Right cardiac atrium (tissue), 5 donors: Measurements from ENCODE around the gene SDK2. TPM values are rescaled to one million over a fixed set of nuclear protein-coding genes. Genes with fewer than 3 reads are reported as not detected.

Experiments
- ATAC-seq, 2 donors: fragments of 200-7000 bp; cut with Tn5 transposase; one replicate each; pipeline versions ENCODE4 v1.8.0 to v1.9.1; 2020; ENCODE audit warnings: moderate library complexity in 2 of 2, mild to moderate bottlenecking in 1 of 2
- DNase-seq, 3 donors: peaks; one replicate each; pipeline ENCODE4 v3.0.0-alpha.2; 2020
- H3K27ac ChIP-seq: one replicate; pipeline ENCODE4 v1.5.1; 2013; ENCODE audit warnings: mild to moderate bottlenecking, low read length, control low read depth, moderate library complexity
- H3K27me3 ChIP-seq: one replicate; pipeline ENCODE4 v1.6.1; 2013; ENCODE audit not compliant: control insufficient read depth, insufficient read depth
- H3K4me1 ChIP-seq: one replicate; pipeline ENCODE4 v1.6.1; 2013; ENCODE audit warnings: low read length; ENCODE audit not compliant: control insufficient read depth, insufficient read depth
- H3K4me3 ChIP-seq: one replicate; pipeline ENCODE4 v1.5.1; 2013; ENCODE audit warnings: low read length, control low read depth
- H3K9me3 ChIP-seq: one replicate; pipeline ENCODE4 v1.6.1; 2013; ENCODE audit warnings: low read length; ENCODE audit not compliant: control insufficient read depth
- WGBS: extraction: QIAGEN DNeasy Blood & Tissue Kit; methylation state at CpG from one replicate; pipeline ENCODE4 v1.1.7; 2013; 5-methylcytosine and 5-hydroxymethylcytosine counted together
- intact Hi-C, 4 donors: fragments of 100-400 bp; cut with DNase I; formaldehyde crosslinking; loops; one replicate each; pipeline versions ENCODE4 v1.11.0 to v1.14.0; 2022 to 2023
- polyA plus RNA-seq: library from polyadenylated mRNA; stranded (reverse); fragments of 200-250 nt; gene quantifications from one replicate; pipeline ENCODE4 v1.2.3, GENCODE V29; 2013
- total RNA-seq, 4 donors: library from RNA; stranded (reverse); fragmentation: NEBNext Ultra II Directional; extraction: Animal tissue kit (Norgen Biotek cat#: 25700); gene quantifications; one replicate each; pipeline ENCODE4 v1.2.1, GENCODE V29; 2021
- donor health status: healthy with polysubstance abuse.
- donor health status: DM: no; HTN: yes; CAD: no.
- donor health status: DM: no; HTN: no; CAD: no.
- donor health status: DM: no; HTN: yes; CAD: no; lungs with severe emphysema.
- donor health status: DM: yes; HTN: yes; CAD: no.

SDK2 gene
- total and polyA plus RNA-seq, 5 donors: 0.77 to 4.4 (median 2.0) TPM

DNA sequence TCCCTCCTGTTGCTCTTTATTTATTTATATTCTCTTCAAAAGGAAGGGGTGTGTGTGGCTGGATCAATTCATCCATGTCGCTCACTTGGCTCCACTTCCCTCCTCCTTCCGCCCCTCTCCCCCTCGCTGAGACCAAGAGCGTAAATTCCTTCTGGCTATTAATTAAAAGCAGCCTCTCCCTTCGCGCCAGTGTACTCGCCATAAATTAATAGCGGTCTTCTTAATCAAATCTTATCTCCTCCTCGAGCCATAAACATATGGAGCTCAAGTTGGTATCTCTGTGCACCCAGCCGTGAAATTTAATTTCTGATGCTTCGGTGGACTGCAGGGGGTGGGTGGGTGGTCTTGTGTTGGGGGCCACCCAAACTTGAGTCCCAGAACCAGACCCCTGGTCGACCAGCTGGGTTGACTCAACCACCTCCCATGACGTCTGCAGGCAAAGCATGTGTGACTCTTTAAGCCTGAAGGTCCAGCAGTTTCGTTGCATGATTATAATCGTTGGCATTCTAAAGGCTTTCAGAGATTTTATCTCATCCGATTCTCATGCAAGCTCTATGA, 57.9 kb downstream of the SDK2 start:
- Histone ChIP-seq H3K27me3 (no peaks in the 10 kb centered on the region), H3K9me3 (no peaks in the 10 kb centered on the region), H3K27ac (no peak overlapping the region), H3K4me3 (no peak overlapping the region), H3K4me1 (no peaks in the 10 kb centered on the region)
- ATAC-seq (no peak), DNase-seq (no peak)
- intact Hi-C loops: no loop called here
- 64% methylated on average over 16 of the region's 16 CpGs for WGBS

DNA sequence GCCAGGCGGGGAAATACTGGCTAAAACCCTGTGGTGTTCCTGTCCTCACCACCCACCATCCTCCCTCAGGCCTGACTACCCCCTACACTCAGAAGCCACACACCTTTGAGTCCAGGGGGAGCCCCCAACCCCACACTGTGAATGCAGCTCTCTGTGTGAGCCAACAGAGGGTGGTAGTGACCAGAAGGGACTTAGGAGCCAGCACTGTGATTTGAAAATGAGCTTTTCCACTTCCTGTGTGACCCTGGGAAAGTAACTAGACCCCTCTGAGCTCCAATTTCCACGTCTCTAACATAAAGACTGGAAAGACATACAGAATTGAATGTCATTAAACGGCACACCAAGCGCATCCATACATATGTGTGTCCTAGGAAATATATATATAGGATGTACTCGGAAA, 58.7 kb downstream of the SDK2 start:
- DNase-seq (peak in 1 of 3 donors; percentile 19), ATAC-seq (no peak)
- Histone ChIP-seq H3K9me3 (no peaks in the 10 kb centered on the region), H3K27me3 (no peaks in the 10 kb centered on the region), H3K4me1 (no peaks in the 10 kb centered on the region), H3K4me3 (no peak overlapping the region), H3K27ac (no peak overlapping the region)
- intact Hi-C loops: no loop called here
- 89% methylated on average over 5 of the region's 5 CpGs for WGBS

DNA sequence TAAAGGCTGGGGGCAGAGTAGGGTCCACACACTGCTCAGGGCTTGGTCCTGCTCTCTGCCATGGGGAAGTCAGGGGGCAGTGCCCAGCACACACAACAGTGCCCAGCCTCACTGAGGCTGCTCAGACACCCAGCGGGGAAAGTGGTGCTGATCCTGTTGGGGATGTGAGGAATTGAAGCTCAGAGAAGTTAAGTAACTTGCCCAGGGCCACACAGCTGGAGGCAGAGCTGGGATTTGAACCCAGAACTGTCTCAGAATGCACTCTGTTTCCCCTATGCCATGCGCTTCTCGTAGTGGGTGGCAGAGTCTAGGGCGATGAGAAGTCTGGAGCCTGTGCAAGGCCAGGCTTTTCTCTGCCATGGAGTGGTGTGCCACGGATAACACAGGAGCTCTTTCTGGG, 59.3 kb downstream of the SDK2 start:
- no peaks in the 10 kb centered on the region for H3K27me3 ChIP-seq
- peak in 1 of 3 donors; percentile 17 for DNase-seq
- intact Hi-C loops: no loop called here
- H3K4me1 ChIP-seq: no peaks in the 10 kb centered on the region
- 98% methylated on average over 5 of the region's 5 CpGs for WGBS
- ATAC-seq: no peak
- H3K9me3 ChIP-seq: no peaks in the 10 kb centered on the region
- H3K27ac ChIP-seq: no peak overlapping the region
- no peak overlapping the region for H3K4me3 ChIP-seq

DNA sequence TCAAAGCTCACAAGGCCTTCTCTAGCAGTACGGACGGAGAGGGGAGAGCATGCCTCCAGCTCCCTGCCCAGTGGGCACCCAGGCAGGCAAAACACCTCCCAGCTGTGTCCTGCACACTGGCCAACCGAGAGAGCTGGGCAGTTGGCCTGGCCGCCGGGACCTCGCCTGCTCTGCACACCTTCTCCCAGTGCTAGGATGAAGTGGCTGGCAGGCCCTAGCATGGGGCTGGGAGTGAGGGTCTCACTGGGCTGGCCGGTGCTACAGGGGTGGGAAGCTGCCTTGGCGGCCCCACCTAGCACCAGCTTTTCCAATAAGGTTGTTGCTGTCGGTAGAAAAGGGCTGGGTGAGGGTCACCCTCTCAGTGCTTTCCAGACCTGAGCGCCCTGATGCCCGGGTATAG, 60.2 kb downstream of the SDK2 start:
- WGBS: 88% methylated on average over 11 of the region's 11 CpGs
- DNase-seq (peak in 1 of 3 donors; percentile 20), ATAC-seq (no peak)
- Histone ChIP-seq H3K9me3 (no peaks in the 10 kb centered on the region), H3K27ac (no peak overlapping the region), H3K4me1 (no peaks in the 10 kb centered on the region), H3K27me3 (no peaks in the 10 kb centered on the region), H3K4me3 (no peak overlapping the region)
- intact Hi-C loops: no loop called here

DNA sequence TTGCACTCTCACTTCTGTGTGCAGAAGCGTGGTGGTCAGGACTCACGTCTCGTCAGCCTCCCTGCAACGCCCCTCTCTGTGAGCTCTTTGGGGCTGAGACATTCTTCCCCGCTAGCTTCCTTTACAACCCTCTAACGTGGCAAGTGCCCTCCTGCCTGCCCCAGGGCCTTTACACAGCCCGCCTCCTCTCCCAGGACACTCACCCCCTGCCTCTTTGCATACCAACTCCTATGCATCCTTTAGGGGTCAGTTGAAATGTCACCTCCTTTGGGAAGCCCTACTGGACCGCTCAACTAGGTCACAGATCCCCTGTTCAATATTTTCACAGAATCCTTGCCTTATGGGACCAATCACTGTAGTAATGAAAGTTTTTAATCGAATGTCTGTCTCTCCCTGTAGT, 61.4 kb downstream of the SDK2 start:
- no peaks in the 10 kb centered on the region for H3K27me3 ChIP-seq
- no peaks in the 10 kb centered on the region for H3K9me3 ChIP-seq
- intact Hi-C loops: no loop called here
- H3K4me3 ChIP-seq: no peak overlapping the region
- no peaks in the 10 kb centered on the region for H3K4me1 ChIP-seq
- DNase-seq (peak in 1 of 3 donors; percentile 12), ATAC-seq (no peak)
- 86% methylated on average over 9 of the region's 9 CpGs for WGBS
- H3K27ac ChIP-seq: no peak overlapping the region

DNA sequence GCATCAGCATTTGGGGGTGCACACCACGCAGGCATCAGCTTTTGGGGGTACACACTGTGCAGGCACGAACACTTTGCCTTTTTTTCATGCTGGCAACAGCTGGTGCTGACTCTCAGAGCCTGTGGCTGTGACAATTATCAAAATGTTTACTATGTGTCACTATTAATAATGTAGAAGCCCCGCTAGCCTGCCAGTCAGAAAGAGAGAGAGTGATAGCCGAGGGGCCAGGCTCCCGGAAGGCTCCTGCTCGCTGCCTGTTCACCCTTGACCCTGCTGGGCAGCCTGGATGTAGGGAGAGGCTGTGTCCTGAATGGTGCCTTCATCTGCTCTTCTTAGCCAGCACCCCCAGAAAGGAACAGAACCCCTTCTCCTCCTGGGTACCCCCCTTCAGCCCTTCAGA, 61.9 kb downstream of the SDK2 start:
- Histone ChIP-seq H3K27me3 (no peaks in the 10 kb centered on the region), H3K9me3 (no peaks in the 10 kb centered on the region), H3K4me1 (no peaks in the 10 kb centered on the region), H3K4me3 (no peak overlapping the region), H3K27ac (no peak overlapping the region)
- peak in 1 of 3 donors; percentile 15 for DNase-seq
- no peak for ATAC-seq
- intact Hi-C loops: no loop called here
- WGBS: 61% methylated on average over 6 of the region's 6 CpGs

DNA sequence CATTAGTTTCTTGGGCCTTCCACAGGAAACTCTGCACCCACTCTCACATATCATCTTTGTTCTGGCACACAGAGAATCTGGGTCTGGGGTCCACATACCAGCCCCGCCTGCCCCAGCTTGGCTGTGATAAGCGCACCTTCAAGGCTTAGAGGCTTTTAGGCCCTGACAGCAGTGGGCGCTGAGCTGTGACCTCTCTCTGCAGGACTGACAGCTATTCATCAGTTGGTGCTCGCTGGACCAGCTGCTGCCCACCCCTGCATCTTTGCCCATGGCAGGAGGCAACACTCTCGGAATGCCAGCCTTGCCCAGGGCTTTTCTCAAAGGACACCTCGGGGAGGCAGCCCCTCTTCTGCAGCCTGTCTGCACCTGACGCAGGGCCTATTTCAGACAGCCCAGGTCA, 62.9 kb downstream of the SDK2 start:
- peak in 1 of 3 donors; percentile 40 for DNase-seq

DNA sequence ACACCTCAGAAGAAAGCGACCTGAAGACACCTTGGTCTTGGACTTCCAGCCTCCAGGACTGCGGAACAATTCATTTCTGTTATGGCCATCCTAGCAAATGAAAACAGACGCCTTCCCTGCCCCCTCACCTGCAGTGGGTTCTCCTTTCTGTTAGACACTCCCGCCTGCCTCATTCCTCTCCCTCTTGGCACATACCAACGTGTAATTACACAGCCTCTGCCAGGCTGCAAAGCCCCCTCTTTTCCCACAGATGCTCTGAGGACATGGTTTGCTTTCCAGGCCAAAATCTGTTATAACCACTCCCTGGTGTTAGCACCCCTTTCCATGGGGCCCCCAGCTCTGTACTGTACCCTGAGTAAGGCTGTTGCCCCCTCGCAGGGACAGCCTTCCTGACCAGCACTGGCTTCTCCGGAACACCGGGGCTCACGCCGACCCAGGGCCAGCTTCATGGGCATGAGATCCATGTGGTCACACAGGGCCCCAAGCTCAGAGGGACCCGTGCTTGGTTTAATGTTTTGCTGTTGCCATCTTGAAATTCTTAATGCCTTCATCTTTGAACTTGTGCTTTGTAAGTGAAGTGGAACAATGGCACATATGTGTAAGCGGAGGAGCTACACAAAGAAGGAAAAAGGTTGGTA, 64.1 kb downstream of the SDK2 start:
- H3K27me3 ChIP-seq: no peaks in the 10 kb centered on the region
- no peaks in the 10 kb centered on the region for H3K9me3 ChIP-seq
- H3K4me3 ChIP-seq: no peak overlapping the region
- H3K27ac ChIP-seq: no peak overlapping the region
- DNase-seq: peak in 1 of 3 donors; percentile 21
- WGBS: 92% methylated on average over 12 of the region's 12 CpGs
- ATAC-seq: no peak
- intact Hi-C loops: no loop called here
- no peaks in the 10 kb centered on the region for H3K4me1 ChIP-seq

More for the DNA sequence above, 62.9 kb downstream of the SDK2 start:
- no peaks in the 10 kb centered on the region for H3K27me3 ChIP-seq
- no peak for ATAC-seq
- no peaks in the 10 kb centered on the region for H3K4me1 ChIP-seq
- 90% methylated on average over 7 of the region's 7 CpGs for WGBS
- H3K9me3 ChIP-seq: no peaks in the 10 kb centered on the region
- H3K4me3 ChIP-seq: no peak overlapping the region
- H3K27ac ChIP-seq: no peak overlapping the region
- intact Hi-C loops: no loop called here

DNA sequence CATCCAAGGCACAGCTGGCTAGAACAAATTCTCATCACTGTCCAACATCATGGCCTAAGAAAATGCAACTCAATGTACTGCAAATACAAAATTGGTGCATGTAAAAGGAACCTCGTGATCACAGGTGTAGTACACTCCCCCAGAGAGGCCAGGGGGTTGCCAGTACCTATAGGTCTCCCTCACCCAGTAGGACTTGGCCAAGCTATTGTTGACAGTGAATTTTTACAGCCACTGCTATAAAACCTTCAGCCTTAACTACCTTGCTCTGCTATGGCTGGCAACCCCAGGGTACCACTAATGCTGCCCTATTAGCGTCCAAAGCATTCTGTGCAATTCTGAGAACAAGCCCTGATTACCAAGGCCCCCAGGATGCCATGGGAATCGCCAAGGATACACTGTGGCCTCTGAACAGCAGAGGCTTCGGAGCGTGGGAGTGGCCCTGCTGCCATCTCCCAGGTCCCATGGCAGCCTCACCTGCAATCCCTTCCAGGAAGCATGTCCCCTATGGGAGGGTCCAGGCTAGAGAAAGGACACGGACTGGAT, 67.6 kb downstream of the SDK2 start:
- Histone ChIP-seq H3K9me3 (no peaks in the 10 kb centered on the region), H3K27me3 (no peaks in the 10 kb centered on the region), H3K27ac (no peak overlapping the region), H3K4me1 (no peaks in the 10 kb centered on the region), H3K4me3 (no peak overlapping the region)
- WGBS: 82% methylated on average over 6 of the region's 6 CpGs
- DNase-seq (no peak), ATAC-seq (no peak)
- intact Hi-C loops: no loop called here

DNA sequence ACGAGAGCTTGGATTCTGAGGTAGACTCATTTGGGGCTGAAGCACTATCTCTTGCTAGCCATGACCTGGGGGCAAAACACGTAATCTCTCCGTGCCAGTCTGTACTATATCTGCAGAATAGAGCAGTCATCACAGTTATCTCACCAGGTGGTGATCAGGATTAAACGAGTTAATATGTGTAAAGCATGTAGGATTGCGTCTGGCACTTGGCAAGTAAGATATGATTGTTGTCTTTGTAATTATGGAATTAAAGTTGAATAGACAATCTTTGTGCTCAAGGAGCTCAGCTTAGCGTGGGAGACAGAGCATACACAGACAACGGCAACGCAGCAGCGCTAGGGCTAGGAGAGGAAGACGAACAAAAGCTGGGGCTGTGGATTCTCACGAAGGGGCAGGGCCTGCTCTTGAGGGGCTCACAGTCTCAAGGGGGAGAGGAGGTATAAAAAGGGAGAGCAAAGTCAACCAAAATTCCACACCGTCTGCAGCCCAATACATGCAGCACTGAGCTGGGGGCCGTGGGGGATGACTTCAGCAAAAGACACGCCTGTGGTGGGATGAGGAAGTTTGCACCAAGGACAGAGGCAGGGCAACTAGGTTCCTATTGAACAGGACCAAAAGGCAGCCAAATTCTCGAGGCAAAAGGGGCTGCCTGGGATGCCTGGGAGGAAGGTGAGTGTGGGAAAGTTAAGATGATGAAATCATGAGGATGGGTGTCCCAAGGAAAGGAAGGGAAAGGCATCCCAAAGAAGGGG, 68.6 kb downstream of the SDK2 start:
- no peaks in the 10 kb centered on the region for H3K27me3 ChIP-seq
- no peak for ATAC-seq
- intact Hi-C loops: no loop called here
- no peaks in the 10 kb centered on the region for H3K4me1 ChIP-seq
- no peak overlapping the region for H3K4me3 ChIP-seq
- DNase-seq: no peak
- H3K9me3 ChIP-seq: no peaks in the 10 kb centered on the region
- WGBS: 62% methylated on average over 15 of the region's 15 CpGs
- H3K27ac ChIP-seq: no peak overlapping the region

DNA sequence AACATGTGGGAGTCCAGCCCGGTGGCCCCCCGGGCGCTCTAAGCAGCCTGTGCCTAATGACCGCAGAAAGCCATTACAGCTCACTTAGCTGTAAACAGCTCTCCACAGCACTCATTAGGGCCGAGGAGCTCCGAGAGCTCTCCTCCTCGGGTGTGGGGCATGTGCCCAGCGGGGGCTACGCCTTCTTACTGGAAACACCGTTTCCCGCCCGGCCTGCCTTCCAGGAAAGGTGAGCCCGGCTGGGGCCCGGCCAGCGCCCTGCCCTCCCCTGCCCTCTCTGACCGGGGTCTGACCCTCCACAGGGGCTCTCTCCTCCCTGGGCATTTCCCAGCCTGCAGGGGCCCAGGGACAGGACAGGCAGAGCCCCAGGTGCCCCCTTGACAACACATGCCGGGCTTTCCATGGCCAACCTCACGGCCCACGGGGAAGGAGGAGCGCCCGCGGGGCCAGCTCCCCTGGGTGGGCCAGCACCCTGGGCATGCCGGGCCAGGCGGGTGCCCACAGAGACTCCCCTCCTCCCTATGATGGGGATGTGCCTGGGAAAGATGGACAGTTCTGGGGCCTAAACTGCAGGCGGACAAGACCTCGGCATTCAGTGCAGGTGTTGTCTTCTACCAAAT, 72.6 kb downstream of the SDK2 start:
- DNase-seq (peak in 1 of 3 donors; percentile 34), ATAC-seq (no peak)
- WGBS: 86% methylated on average over 26 of the region's 26 CpGs
- intact Hi-C loops: no loop called here
- Histone ChIP-seq H3K4me1 (no peaks in the 10 kb centered on the region), H3K4me3 (no peak overlapping the region), H3K27ac (no peak overlapping the region), H3K9me3 (no peaks in the 10 kb centered on the region), H3K27me3 (no peaks in the 10 kb centered on the region)
